ENCODE measurements around the gene CSPG4.
"Not testable (repeated sequence)": the region's sequence is repeated elsewhere in the genome, so short reads cannot be mapped to it uniquely, and the experiment has no call there.

CSPG4 gene

DNA sequence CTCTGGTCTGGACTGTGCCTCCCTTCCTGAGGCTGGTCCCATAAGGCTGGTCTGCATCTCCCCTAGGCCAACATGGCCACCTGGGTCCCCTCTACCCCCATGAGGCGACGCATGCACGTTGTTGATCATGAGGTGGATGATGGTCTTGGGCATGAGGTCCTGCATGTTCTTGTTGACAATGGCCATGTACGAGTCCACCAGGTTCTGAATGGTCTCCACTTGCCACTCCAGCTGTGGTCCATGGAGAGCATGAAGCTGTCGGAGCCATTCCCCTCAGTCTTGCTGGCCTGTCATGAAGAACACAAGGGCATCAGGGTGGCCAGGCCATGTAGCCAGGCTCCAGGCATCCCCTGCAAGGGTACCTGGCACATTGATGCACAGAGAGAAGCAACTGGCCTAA is 27.1 kb upstream of the CSPG4 start:
- Histone ChIP-seq H3K27me3 (ENCODE audit: insufficient read depth, poor library complexity, severe bottlenecking) (no peaks in the 10 kb centered on the region), H3K4me3 (replicated peaks; ENCODE audit: insufficient read depth, low read length) (no peak overlapping the region), H3K27ac (replicated peaks) (no peak overlapping the region)
- DNase-seq (ENCODE audit: low read depth in 1 of 2, low spot score in 1 of 2), result no peak
- no peak for TF ChIP-seq SPI1 (IDR thresholded peaks at IDR 0.05; ENCODE audit: borderline replicate concordance, low read depth)
- no peak for TF ChIP-seq CTCF (IDR thresholded peaks at IDR 0.05; ENCODE audit: insufficient read depth, low read length)
- no peak for TF ChIP-seq GABPA (IDR thresholded peaks at IDR 0.05; ENCODE audit: low read depth)
- TF ChIP-seq, protein P1, sequence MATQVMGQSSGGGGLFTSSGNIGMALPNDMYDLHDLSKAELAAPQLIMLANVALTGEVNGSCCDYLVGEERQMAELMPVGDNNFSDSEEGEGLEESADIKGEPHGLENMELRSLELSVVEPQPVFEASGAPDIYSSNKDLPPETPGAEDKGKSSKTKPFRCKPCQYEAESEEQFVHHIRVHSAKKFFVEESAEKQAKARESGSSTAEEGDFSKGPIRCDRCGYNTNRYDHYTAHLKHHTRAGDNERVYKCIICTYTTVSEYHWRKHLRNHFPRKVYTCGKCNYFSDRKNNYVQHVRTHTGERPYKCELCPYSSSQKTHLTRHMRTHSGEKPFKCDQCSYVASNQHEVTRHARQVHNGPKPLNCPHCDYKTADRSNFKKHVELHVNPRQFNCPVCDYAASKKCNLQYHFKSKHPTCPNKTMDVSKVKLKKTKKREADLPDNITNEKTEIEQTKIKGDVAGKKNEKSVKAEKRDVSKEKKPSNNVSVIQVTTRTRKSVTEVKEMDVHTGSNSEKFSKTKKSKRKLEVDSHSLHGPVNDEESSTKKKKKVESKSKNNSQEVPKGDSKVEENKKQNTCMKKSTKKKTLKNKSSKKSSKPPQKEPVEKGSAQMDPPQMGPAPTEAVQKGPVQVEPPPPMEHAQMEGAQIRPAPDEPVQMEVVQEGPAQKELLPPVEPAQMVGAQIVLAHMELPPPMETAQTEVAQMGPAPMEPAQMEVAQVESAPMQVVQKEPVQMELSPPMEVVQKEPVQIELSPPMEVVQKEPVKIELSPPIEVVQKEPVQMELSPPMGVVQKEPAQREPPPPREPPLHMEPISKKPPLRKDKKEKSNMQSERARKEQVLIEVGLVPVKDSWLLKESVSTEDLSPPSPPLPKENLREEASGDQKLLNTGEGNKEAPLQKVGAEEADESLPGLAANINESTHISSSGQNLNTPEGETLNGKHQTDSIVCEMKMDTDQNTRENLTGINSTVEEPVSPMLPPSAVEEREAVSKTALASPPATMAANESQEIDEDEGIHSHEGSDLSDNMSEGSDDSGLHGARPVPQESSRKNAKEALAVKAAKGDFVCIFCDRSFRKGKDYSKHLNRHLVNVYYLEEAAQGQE (IDR thresholded peaks at IDR 0.05; ENCODE audit: insufficient replicate concordance, low read depth), result no peak
- TF ChIP-seq POLR2AphosphoS5 (IDR thresholded peaks at IDR 0.05; ENCODE audit: low read depth), result no peak

DNA sequence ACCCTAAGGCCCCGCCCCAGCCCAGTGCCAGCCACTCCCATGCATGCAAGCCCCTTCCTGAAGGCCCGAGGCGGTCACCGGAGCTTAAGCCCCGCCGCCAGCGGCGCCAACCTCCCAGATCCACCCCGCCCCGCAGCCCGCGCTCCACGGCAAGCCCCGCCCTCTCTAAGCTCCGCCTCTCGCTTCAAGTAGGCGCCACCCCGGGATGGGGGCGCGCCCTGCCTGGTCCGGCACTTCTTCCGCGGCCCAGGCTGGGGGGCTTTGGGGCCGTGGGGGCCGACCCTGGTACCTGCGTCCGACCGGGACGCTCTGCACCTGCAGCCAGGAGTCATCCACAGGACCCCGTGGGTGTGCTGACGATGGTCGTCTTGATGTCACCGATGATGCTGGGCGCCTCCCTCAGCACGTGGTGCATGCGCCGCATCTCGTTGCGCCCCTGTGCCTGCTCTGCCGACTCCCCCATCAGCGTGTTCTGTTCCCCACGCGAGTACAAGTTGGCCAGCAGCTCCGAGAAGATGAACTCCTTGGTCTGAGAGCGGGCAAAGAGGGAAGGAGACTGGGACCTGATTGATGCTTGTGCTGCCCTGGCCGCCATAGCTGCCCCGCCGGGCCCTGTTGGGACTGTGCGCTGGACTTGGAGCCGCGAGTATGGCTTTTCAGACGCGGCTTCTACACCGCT is 26.1 kb upstream of the CSPG4 start:
- no peak for TF ChIP-seq POLR2AphosphoS5 (IDR thresholded peaks at IDR 0.05; ENCODE audit: low read depth)
- TF ChIP-seq SPI1 (IDR thresholded peaks at IDR 0.05; ENCODE audit: borderline replicate concordance, low read depth), result no peak
- TF ChIP-seq, protein P1 (IDR thresholded peaks at IDR 0.05; ENCODE audit: insufficient replicate concordance, low read depth), result no peak
- no peak for TF ChIP-seq GABPA (IDR thresholded peaks at IDR 0.05; ENCODE audit: low read depth)
- no peak for TF ChIP-seq CTCF (IDR thresholded peaks at IDR 0.05; ENCODE audit: insufficient read depth, low read length)
- H3K27ac ChIP-seq (replicated peaks), result no peak overlapping the region
- H3K4me3 ChIP-seq (replicated peaks; ENCODE audit: insufficient read depth, low read length), result peak overlapping the region; percentile 75
- H3K27me3 ChIP-seq (ENCODE audit: insufficient read depth, poor library complexity, severe bottlenecking), result no peaks in the 10 kb centered on the region
- DNase-seq (ENCODE audit: low read depth in 1 of 2, low spot score in 1 of 2), result peak; percentile 86 to 90

- Histone ChIP-seq H3K27me3 (ENCODE audit: insufficient read depth, poor library complexity, severe bottlenecking) (no peaks in the 10 kb centered on the region), H3K4me3 (replicated peaks; ENCODE audit: insufficient read depth, low read length) (peak overlapping the region; percentile 75), H3K27ac (replicated peaks) (0 out of 2 replicates have a peak overlapping the region, but pooled peaks have one; percentile 22)
- DNase-seq (ENCODE audit: low read depth in 1 of 2, low spot score in 1 of 2), result no peak
- TF ChIP-seq POLR2AphosphoS5 (IDR thresholded peaks at IDR 0.05; ENCODE audit: low read depth) (no peak), CTCF (IDR thresholded peaks at IDR 0.05; ENCODE audit: insufficient read depth, low read length) (no peak), SPI1 (IDR thresholded peaks at IDR 0.05; ENCODE audit: borderline replicate concordance, low read depth) (no peak), GABPA (IDR thresholded peaks at IDR 0.05; ENCODE audit: low read depth) (no peak)
- TF ChIP-seq, protein P1 (IDR thresholded peaks at IDR 0.05; ENCODE audit: insufficient replicate concordance, low read depth), result no peak
These were observed 25.5 kb upstream of the CSPG4 start for GRCh38 chr15:75738014-75738646.

DNA sequence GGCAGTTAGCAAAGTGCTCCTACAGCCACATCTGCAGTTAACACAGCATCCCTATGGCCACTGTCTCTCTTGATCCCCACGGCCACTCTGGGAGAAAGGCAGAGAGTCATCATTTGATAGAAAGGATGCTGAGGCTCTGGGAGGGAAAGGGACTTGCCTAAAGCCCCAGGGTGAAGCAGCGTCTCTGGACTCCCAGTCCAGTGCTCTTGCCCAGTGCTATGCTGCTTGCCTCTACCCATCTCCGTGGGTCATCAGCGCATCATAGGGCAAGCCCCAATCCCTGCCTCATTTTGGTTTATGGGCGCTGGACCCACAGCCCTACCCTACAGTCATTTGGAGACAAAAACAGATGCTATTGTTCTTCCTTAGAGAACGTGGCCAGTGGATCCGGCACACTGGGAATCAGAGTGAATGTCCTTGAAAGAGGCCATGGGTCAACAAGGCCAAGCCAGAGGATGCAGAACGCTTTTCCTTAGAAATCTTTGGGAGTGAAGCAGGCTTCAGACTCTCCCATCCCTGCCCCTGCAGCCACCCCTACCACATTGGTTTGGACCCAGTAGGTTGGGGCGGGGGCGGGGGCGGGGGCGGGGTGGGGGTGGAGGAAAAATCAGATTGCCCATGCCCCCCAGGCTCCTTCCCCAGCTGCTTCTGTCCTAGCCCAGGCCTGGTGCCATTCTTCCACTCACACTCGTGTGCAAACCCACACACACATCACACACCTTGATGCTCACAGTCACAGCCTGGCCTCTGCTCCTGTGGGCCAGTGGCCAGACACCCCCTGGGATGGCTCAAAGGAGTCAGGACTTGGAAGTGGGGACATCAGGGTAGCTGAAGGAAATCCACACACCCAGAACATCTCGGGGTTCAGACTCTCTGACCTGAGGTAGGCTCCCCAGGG is 24.7 kb upstream of the CSPG4 start:
- DNase-seq (ENCODE audit: low read depth in 1 of 2, low spot score in 1 of 2); H3K27me3 ChIP-seq (ENCODE audit: insufficient read depth, poor library complexity, severe bottlenecking); H3K27ac ChIP-seq (replicated peaks): not testable (repeated sequence)
- peak overlapping the region; percentile 75 for H3K4me3 ChIP-seq (replicated peaks; ENCODE audit: insufficient read depth, low read length)
